GM15510 (cell line): ENCODE results near the gene CMTM6.

Experiments
- POLR2A ChIP-seq: IDR thresholded peaks from 3 replicates; pipeline ENCODE4 v1.6.1; 2011; ENCODE audit warnings: borderline replicate concordance; ENCODE audit not compliant: insufficient read length; ENCODE audit errors: extremely low read depth

Gene CMTM6

GRCh38 chr3:32506466-32506865 is 3.8 kb upstream of the CMTM6 start:
- no peak for TF ChIP-seq POLR2A

GRCh38 chr3:32502946-32503286 is 264 bp upstream of the CMTM6 start:
- TF ChIP-seq POLR2A = no peak

GRCh38 chr3:32501783-32502117 is 902 bp downstream of the CMTM6 start:
- TF ChIP-seq POLR2A = no peak

- no peak for TF ChIP-seq POLR2A
These were observed 1.5 kb downstream of the CMTM6 start for GRCh38 chr3:32500880-32501782.

GRCh38 chr3:32500231-32500630 is 2.4 kb downstream of the CMTM6 start:
- no peak for TF ChIP-seq POLR2A

- TF ChIP-seq POLR2A = no peak
These were observed 3.1 kb downstream of the CMTM6 start for GRCh38 chr3:32499585-32499984.

- no peak for TF ChIP-seq POLR2A
These were observed 3.7 kb downstream of the CMTM6 start for GRCh38 chr3:32498992-32499391.

- TF ChIP-seq POLR2A = no peak
These were observed 4.4 kb downstream of the CMTM6 start for GRCh38 chr3:32498252-32498651.

GRCh38 chr3:32495609-32496008 is 7.0 kb downstream of the CMTM6 start:
- TF ChIP-seq POLR2A = no peak

- no peak for TF ChIP-seq POLR2A
These were observed 7.6 kb downstream of the CMTM6 start for GRCh38 chr3:32495085-32495484.

- TF ChIP-seq POLR2A = no peak
These were observed 8.9 kb downstream of the CMTM6 start for GRCh38 chr3:32493437-32494414.

- TF ChIP-seq POLR2A = no peak
These were observed 9.8 kb downstream of the CMTM6 start for GRCh38 chr3:32492684-32493436.

- TF ChIP-seq POLR2A = no peak
These were observed 14.1 kb downstream of the CMTM6 start for GRCh38 chr3:32488474-32489008.

GRCh38 chr3:32487781-32488473 is 14.7 kb downstream of the CMTM6 start:
- no peak for TF ChIP-seq POLR2A
